HepG2 (cell line): ENCODE measurements around the gene TP63. TPM values are rescaled to one million over a fixed set of nuclear protein-coding genes. Genes with fewer than 3 reads are reported as not detected.

ENCODE experiments used
- ATAC-seq: fragments of 200-7000 bp; cut with Tn5 transposase; 3 replicates; pipeline ENCODE4 v1.9.1; 2020; ENCODE audit warnings: mild to moderate bottlenecking, moderate library complexity
- BruUV-seq: library from RNA; stranded (reverse); fragments of 400-500 nt; replicated peaks from 2 replicates; lab custom pipeline; 2021; lab: Mats Ljungman, UMichigan
- CTCF ChIA-PET: fragments of 300-600 bp; formaldehyde crosslinking; extraction: SDS; loops from one replicate; lab custom pipeline; 2021; ENCODE audit warnings: low total read pairs, inconsistent platforms, low intra/inter-chr PET ratio; lab: Yijun Ruan, JAX
- POLR2A ChIA-PET: fragments of 350-600 bp; sonication (Branson Sonifier 250); formaldehyde crosslinking; loops from one replicate; lab custom pipeline; 2020; ENCODE audit warnings: antibody characterized with exemption, inconsistent platforms; lab: Yijun Ruan, JAX
- DNase-seq: peaks from one replicate; pipeline ENCODE4 v3.0.0-alpha.2; 2015; ENCODE audit warnings: low spot score
- FAIRE-seq: peaks from 3 replicates; lab custom pipeline; 2011; peaks lifted over from hg19 to GRCh38; lab: Jason Lieb, UNC
- H2AFZ ChIP-seq: one replicate; pipeline ENCODE4 v1.6.1; 2011; ENCODE audit warnings: low read length, inconsistent platforms
- H3K27ac ChIP-seq: fragments of 300-600 bp; 3 replicates; pipeline ENCODE4 v1.8.0; 2011; ENCODE audit warnings: mixed run types, mild to moderate bottlenecking, mixed read lengths, low read length, inconsistent platforms; ENCODE audit not compliant: insufficient read depth; ENCODE audit errors: extremely low read length
- H3K27me3 ChIP-seq, 2 experiments: fragments of 200-600 bp in 1 of 2; 2 replicates in 1 of 2; 3 replicates in 1 of 2; pipeline versions ENCODE4 v1.6.0 to v1.8.0; 2011; ENCODE audit warnings: low read length in 2 of 2, mild to moderate bottlenecking in 2 of 2, moderate library complexity in 2 of 2, inconsistent platforms in 1 of 2; ENCODE audit not compliant: insufficient read depth in 2 of 2, control insufficient read depth in 1 of 2
- H3K36me3 ChIP-seq, 2 experiments: fragments of 200-600 bp in 1 of 2; replicated peaks in 1 of 2; 2 replicates in 1 of 2; 3 replicates in 1 of 2; pipeline versions ENCODE4 v1.5.1 to v1.8.0; 2011; ENCODE audit warnings: low read length in 2 of 2, inconsistent platforms in 1 of 2; ENCODE audit not compliant: insufficient read depth in 2 of 2, control insufficient read depth in 1 of 2
- H3K4me1 ChIP-seq: 2 replicates; pipeline ENCODE4 v1.5.1; 2012; ENCODE audit warnings: low read length, inconsistent platforms; ENCODE audit not compliant: insufficient read depth
- H3K4me2 ChIP-seq: 2 replicates; pipeline ENCODE4 v1.6.0; 2011; ENCODE audit warnings: low read depth, low read length, inconsistent platforms
- H3K4me3 ChIP-seq, 3 experiments: fragments of 200-600 bp in 1 of 3; sonication (generic), shearing (Covaris generic) in 1 of 3; replicated peaks in 1 of 3; 2 replicates each; pipeline ENCODE4 v1.5.1; 2011 to 2016; ENCODE audit warnings: low read length in 3 of 3, inconsistent platforms in 2 of 3, low read depth in 2 of 3, mild to moderate bottlenecking in 2 of 3, control low read depth in 1 of 3, mixed read lengths in 1 of 3; ENCODE audit not compliant: insufficient read depth in 1 of 3
- H3K79me2 ChIP-seq: one replicate; pipeline ENCODE4 v1.6.1; 2011; ENCODE audit warnings: low read length, inconsistent platforms; ENCODE audit not compliant: insufficient read depth
- H3K9ac ChIP-seq: 2 replicates; pipeline ENCODE4 v1.6.0; 2011; ENCODE audit warnings: mild to moderate bottlenecking, low read depth, low read length, inconsistent platforms; ENCODE audit not compliant: insufficient read depth
- H3K9me3 ChIP-seq: 2 replicates; pipeline ENCODE4 v1.5.1; 2012; ENCODE audit warnings: mild to moderate bottlenecking, low read length
- H4K20me1 ChIP-seq: 2 replicates; pipeline ENCODE4 v1.6.0; 2011; ENCODE audit warnings: inconsistent platforms, mild to moderate bottlenecking, low read length, moderate library complexity; ENCODE audit not compliant: insufficient read depth
- ZNF646 ChIP-seq: sonication (generic); formaldehyde crosslinking; IDR thresholded peaks from 2 replicates; pipeline ENCODE4 v1.9.0; 2021; ENCODE audit warnings: mild to moderate bottlenecking, missing genetic modification reagents
- ZNF678 ChIP-seq: sonication (generic); formaldehyde crosslinking; IDR thresholded peaks from 2 replicates; pipeline ENCODE4 v1.4.0; 2020; ENCODE audit warnings: mild to moderate bottlenecking, missing genetic modification reagents
- WGBS: methylation state at CpG from one replicate; pipeline ENCODE4 v1.1.6; 2017; ENCODE audit warnings: low lambda C conversion rate; 5-methylcytosine and 5-hydroxymethylcytosine counted together
- in situ Hi-C: cut with HindIII; loops from 2 replicates; pipeline ENCODE4 v1.10.0; 2017; ENCODE audit warnings: low pct_unique_long_range_greater_than_20kb; ENCODE audit not compliant: extremely low pct_ligation_motif_present
- intact Hi-C: fragments of 100-400 bp; cut with micrococcal nuclease; formaldehyde crosslinking; loops from one replicate; pipeline ENCODE4 v1.10.0; 2022; ENCODE audit not compliant: unreplicated experiment
- polyA plus RNA-seq, 8 experiments: library from polyadenylated mRNA; depleted of rRNA in 3 of 8; stranded (reverse) in 7 of 8; unstranded in 1 of 8; fragments of >200 nt; fragmentation: Illumina TruSeq in 4 of 8; extraction: Trizol in 4 of 8; gene quantifications; 2 replicates each; pipeline versions ENCODE4 v1.2.1 to v1.2.3, GENCODE V29; 2011 to 2016; ENCODE audit warnings: low read depth in 4 of 8, missing spikeins in 1 of 8, mixed read lengths in 1 of 8; ENCODE audit not compliant: insufficient read depth in 1 of 8
- total RNA-seq, 5 experiments: library from RNA; depleted of rRNA; stranded (reverse); fragments of >200 nt; fragmentation: Illumina TruSeq; extraction: Trizol; gene quantifications; 2 replicates each; pipeline ENCODE4 v1.2.3, GENCODE V29; 2016; ENCODE audit warnings: low read depth in 1 of 5

Gene TP63
- total and polyA plus RNA-seq, 2 of the 13 experiments (the other 11 are each of a cell fraction or from before 2014, with no cell fraction given): not detected

GRCh38 chr3:189677667-189678066 is 46.5 kb downstream of the TP63 start:
- no peak overlapping the region for H3K4me2 ChIP-seq
- ATAC-seq (no peak), DNase-seq (no peak), FAIRE-seq (no peak)
- no peak overlapping the region for H2AFZ ChIP-seq
- H3K9me3 ChIP-seq: no peaks in the 10 kb centered on the region
- intact Hi-C loops (no loop called here), in situ Hi-C loops (no loop called here)
- no peaks in the 10 kb centered on the region for H3K36me3 ChIP-seq
- H3K9ac ChIP-seq: no peak overlapping the region
- no peaks in the 10 kb centered on the region for H3K4me1 ChIP-seq
- no peaks in the 10 kb centered on the region for H3K27me3 ChIP-seq
- no TSS peak for BruUV-seq
- no peak overlapping the region for H3K27ac ChIP-seq
- no peaks in the 10 kb centered on the region for H4K20me1 ChIP-seq
- ChIA-PET POLR2A (no interaction called here), CTCF (no interaction called here)
- TF ChIP-seq ZNF678 (CRISPR knock-in tag) (no peak), ZNF646 (CRISPR knock-in tag) (no peak)
- H3K4me3 ChIP-seq: no peak overlapping the region
- WGBS: under 1% methylated on average over 4 of the region's 4 CpGs
- no peaks in the 10 kb centered on the region for H3K79me2 ChIP-seq
